Astrocyte (in vitro differentiated cells and primary cell): ENCODE measurements around the gene UPK2.

Source experiments
- EZH2 ChIP-seq: IDR thresholded peaks from 2 replicates; pipeline ENCODE4 v1.6.1; 2012; ENCODE audit warnings: mild to moderate bottlenecking, low read length, inconsistent platforms; ENCODE audit not compliant: insufficient read depth
- TF ChIP-seq, protein P1 (sequence below): IDR thresholded peaks from 2 replicates; pipeline ENCODE4 v1.5.1; 2011; ENCODE audit warnings: low read depth, mild to moderate bottlenecking, inconsistent platforms, low read length, moderate library complexity; ENCODE audit not compliant: insufficient read depth

DNA sequence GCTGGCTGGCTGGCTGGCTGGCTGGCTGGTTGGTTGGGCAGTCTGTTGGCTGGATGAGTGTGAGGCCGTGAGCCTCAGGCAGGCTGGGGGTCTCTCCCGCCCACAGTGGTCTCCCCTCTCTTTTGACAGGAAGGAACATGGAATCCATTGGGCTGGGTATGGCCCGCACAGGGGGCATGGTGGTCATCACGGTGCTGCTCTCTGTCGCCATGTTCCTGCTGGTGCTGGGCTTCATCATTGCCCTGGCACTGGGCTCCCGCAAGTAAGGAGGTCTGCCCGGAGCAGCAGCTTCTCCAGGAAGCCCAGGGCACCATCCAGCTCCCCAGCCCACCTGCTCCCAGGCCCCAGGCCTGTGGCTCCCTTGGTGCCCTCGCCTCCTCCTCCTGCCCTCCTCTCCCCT lies 1.9 kb downstream of the UPK2 start:
- TF ChIP-seq, protein P1, sequence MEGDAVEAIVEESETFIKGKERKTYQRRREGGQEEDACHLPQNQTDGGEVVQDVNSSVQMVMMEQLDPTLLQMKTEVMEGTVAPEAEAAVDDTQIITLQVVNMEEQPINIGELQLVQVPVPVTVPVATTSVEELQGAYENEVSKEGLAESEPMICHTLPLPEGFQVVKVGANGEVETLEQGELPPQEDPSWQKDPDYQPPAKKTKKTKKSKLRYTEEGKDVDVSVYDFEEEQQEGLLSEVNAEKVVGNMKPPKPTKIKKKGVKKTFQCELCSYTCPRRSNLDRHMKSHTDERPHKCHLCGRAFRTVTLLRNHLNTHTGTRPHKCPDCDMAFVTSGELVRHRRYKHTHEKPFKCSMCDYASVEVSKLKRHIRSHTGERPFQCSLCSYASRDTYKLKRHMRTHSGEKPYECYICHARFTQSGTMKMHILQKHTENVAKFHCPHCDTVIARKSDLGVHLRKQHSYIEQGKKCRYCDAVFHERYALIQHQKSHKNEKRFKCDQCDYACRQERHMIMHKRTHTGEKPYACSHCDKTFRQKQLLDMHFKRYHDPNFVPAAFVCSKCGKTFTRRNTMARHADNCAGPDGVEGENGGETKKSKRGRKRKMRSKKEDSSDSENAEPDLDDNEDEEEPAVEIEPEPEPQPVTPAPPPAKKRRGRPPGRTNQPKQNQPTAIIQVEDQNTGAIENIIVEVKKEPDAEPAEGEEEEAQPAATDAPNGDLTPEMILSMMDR: no peak
- no peak for TF ChIP-seq EZH2
